GM18858 (cell line): ENCODE data around the gene LTB.
"Not testable (repeated sequence)": the region's sequence is repeated elsewhere in the genome, so short reads cannot be mapped to it uniquely, and the experiment has no call there.

ENCODE experiments used
- ATAC-seq: cut with Tn5 transposase; IDR thresholded peaks from one replicate; pipeline ENCODE4 v1.9.1; 2021; ENCODE audit not compliant: unreplicated experiment

Gene LTB

GRCh38 chr6:31609519-31610406, 27.5 kb upstream of the LTB start:
- no peak for ATAC-seq

DNA sequence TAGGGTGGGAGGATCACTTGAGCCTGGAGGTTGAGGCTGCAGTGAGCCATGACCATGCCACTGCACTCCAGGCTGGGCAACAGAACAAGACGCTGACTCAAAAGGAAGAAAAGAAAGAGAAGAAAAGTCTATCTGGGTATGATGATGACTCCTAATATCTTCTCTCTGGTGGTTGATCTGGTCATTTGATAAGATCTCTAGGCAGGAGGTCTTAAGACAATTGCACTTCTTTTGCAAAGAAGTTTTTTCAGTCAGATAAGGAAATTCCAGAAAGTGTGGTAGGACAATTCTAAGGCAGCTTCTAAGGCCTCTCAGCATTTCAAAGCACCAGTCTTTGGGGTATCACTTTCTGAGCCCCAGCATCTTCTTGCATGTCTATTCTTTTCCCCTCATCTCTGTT, 25.1 kb upstream of the LTB start:
- ATAC-seq, result no peak

GRCh38 chr6:31597006-31597405, 14.8 kb upstream of the LTB start:
- no peak for ATAC-seq

GRCh38 chr6:31592396-31592771, 10.2 kb upstream of the LTB start:
- ATAC-seq, result no peak

DNA sequence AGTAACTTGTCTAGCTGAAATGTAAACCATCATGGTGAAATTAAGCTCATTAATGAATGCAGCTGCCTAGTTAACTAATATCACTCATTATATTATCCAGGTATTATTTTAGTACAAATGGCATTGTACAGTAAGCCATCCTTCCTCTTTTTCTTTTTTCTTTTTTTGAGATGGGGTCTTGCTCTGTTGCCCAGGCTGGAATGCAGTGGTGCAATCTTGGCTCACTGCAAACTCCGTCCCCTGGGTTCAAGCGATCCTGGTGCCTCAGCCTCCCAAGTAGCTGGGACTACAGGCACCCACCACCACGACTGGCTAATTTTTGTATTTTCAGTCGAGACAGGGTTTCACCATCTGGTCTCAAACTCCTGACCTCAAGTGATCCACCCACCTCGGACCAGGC, 8.5 kb upstream of the LTB start:
- ATAC-seq, result not testable (repeated sequence)

DNA sequence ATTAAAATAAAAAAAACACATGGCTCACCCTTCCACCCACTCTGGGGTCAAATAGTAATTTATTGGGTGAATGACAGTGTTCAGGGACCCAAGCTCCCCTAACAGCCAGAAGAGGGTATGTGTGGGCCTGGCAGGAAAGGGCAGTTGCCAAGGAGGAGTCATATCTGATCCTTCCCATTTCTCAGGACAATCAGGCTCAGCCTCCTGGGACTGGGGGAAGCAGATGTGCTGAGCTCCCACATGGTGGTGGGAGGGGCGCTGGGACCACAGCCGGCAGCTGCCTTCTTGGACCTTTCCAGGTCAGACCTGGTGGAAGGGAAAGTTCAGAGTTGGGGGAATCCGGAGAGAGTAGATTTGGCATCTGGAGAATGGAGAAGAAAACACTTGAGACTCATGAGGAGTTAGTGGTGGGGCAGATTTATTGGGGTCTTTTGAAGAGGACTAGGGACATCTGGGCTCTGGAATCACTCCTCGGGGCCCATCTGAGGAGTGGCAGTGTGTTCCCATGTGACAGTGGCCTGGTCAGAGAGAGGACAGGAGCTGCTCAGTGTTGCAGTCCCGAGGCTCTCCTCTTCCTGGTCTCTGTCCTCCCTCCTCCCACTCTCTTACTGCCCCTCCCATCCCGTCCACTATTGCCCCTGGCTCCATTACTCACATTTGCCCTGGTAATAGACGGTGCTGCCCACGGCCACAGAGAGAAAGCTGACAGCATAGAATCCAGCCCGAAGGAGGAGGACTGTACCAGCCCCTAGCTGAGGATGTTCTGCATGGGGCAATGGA, 6.8 kb upstream of the LTB start:
- ATAC-seq, result no peak

GRCh38 chr6:31587791-31588777, 5.9 kb upstream of the LTB start:
- ATAC-seq, result no peak

DNA sequence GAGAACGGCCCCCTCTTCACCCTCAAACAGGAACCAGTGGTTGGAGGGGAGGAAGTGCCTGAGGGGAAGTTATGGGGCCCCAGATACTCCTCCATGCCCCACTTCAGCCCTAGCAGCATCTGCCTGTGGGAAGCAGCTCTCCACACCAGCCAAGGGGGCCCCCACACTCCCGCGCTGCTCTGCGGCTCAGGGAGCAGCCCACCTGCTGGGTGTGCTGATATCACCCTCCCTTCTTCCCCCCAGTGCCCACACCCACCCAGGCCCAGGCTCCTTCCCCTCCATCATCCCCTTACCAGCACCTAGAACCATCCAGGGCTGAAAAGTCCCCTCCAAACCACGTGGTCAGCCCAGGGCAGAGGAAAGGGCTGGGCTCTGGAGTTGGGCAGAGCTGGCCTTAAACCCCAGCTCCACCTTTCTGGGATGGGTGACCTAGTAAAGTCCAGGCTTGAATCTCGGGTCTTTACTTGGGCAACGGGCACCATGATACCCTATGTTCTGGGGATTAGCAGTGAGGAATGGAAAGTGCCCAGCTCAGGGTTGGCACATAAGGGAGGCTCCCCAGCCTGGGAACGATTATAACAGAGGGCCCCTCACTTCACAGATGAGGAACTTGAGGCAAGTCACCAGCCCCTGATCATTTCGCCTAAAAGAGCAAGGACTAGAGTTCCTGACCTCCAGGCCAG, 4.5 kb upstream of the LTB start:
- ATAC-seq, result no peak

- ATAC-seq, result no peak
These were observed 3.8 kb upstream of the LTB start, which contains the start of gene LST1 for GRCh38 chr6:31586008-31586407. TSS of gene LST1 (plus strand) at chr6:31586277. CDS start at chr6:31587300, 1,023 bp downstream.

- no peak for ATAC-seq
These were observed 3.3 kb upstream of the LTB start for GRCh38 chr6:31585491-31585890.

DNA sequence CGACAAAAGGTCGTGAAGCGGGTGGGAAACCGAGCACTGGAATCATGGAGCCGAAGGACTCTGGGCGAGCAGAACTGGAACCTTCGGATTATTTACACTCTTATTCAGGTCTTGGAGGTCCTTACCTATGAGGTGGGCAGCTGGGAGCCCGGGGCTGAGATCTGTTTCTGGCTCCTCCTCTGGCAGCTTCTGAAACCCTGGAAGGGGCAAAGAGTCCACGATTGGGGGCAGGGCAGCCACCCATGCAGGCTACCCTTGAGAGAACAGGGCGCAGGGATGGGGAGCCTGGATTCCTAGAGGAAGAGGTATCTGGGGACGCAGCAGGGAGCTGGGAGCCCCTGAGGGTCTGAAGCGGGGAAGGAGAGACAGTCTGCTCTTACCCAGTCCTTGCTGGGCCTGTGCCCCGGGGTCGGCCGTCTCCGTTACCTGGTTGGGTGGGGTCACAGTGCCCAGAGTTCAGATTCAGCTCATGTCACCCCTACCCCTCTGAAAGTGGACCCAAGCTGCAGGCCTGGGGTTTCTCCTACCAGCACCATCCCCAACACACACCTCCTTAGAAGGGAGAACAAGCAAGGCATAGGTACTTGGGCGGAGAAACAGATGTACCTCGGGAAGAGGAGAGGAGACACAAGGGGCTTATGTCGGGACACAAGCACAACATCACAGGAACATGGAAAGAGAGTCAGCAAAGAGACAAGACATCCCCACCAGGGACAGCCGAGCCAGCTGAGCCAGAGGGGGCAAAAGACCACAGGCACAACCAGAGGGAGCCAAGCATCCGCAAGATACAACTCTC, 592 bp downstream of the LTB start:
- ATAC-seq, result no peak

- peak; percentile 51 for ATAC-seq
These were observed 1.3 kb downstream of the LTB start for GRCh38 chr6:31580807-31581433.

- no peak for ATAC-seq
These were observed 1.8 kb downstream of the LTB start for GRCh38 chr6:31580438-31580740.

DNA sequence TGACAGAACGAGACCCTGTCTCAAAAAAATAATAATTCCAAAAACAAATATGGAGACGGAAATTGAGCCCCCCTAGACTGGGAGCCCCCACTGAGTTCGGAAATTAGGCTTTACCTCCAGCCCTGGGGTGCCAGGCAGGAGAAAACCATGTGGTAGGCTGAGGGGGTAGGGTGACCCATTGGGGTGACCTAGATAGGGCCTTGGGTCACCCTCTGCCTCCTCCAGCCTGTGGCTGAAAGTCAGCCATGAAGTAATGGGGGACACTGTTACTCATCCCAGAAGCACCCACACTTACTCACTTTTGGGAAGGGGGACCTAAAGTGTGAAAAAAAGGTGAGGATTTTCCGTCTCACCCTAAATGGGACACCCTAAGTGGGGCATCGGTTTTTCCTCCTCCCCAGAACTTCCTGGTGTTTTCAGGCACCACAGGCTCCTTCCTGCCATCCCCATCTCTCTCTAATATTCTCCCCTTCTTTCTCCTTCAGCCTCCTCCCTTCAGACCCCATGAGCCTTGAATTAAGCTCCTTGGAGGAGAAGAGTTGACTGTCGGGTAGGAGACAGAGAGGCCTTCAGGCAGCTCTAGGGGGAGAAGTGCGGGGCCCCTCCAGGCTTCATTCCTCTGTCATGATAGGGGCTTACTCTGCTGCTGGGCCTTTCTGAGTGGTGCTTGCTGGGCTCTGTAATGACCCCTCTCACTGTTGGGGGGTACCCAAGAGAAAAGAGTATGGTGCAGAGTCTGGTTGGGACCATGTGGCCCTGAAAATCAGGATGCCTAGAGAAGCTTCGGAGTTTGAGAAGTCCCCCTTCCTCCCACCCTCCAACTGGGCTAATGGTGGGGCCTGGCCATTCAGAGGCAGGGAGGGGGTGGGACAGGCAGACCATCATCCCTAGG, 2.4 kb downstream of the LTB start:
- no peak for ATAC-seq

DNA sequence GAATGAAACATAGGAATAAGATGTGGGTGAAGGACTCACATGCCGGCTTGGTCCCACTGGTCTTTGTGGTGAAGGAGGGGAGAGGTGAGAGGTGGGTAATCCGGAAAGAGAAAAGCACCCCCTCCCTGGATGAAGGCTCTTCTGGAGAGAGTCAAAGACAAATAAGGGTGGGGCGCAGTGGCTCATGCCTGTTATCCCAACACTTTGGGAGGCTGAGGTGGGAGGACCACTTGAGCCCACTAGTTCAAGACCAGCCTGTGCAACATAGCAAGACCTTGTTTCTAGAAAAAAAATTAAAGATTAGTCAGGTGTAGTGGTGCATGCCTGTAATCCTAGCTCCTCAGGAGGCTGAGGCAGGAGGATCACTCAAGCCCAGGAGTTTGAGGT, 3.1 kb downstream of the LTB start:
- no peak for ATAC-seq

DNA sequence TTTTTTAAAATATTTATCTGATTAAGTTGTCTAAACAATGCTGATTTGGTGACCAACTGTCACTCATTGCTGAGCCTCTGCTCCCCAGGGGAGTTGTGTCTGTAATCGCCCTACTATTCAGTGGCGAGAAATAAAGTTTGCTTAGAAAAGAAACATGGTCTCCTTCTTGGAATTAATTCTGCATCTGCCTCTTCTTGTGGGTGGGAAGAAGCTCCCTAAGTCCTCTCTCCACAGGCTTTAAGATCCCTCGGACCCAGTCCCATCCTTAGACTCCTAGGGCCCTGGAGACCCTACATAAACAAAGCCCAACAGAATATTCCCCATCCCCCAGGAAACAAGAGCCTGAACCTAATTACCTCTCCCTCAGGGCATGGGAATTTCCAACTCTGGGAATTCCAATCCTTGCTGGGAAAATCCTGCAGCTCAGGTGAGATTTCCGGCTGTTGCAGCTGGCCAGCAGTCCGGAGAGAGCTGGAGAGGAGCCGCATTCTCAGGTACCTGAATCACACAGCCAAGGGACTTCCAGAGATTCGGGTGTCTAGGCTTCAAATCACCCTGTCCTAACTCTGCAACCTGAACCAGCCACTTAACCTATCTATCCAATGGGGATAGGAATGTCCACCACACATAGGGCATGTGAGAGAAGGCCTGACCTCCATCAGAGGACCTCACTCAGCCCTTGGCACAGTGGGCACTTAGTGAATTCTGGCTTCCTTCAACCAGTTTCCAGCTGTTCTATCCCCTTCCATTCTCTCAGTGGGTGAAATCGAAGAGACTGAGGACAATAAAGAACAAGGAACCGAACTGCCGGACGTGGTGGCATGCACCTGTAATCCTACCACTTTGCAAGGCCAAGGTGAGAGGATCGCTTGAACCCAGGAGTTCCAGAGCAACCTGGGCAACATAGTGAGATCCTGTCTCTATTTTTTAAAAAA, 3.8 kb downstream of the LTB start:
- no peak for ATAC-seq

GRCh38 chr6:31577579-31577966, 4.7 kb downstream of the LTB start:
- ATAC-seq, result no peak
